Retinal pigment epithelial cell (primary cell): Measurements from ENCODE around the gene SCLY.
"Not testable (repeated sequence)": the region's sequence is repeated elsewhere in the genome, so short reads cannot be mapped to it uniquely, and the experiment has no call there.

Experiments
- DNase-seq: peaks from one replicate; pipeline ENCODE4 v3.0.0-alpha.2; 2010; ENCODE audit warnings: low read depth
- H3K4me3 ChIP-seq: 2 replicates; pipeline ENCODE4 v1.5.1; 2011; ENCODE audit warnings: mild to moderate bottlenecking, low read length, control low read depth, moderate library complexity
- TF ChIP-seq, protein P1 (sequence below): conservative IDR thresholded peaks from 2 replicates; pipeline ENCODE4 v1.5.1; 2011; ENCODE audit warnings: low read depth, low read length, control low read depth, inconsistent platforms

The SCLY gene

DNA sequence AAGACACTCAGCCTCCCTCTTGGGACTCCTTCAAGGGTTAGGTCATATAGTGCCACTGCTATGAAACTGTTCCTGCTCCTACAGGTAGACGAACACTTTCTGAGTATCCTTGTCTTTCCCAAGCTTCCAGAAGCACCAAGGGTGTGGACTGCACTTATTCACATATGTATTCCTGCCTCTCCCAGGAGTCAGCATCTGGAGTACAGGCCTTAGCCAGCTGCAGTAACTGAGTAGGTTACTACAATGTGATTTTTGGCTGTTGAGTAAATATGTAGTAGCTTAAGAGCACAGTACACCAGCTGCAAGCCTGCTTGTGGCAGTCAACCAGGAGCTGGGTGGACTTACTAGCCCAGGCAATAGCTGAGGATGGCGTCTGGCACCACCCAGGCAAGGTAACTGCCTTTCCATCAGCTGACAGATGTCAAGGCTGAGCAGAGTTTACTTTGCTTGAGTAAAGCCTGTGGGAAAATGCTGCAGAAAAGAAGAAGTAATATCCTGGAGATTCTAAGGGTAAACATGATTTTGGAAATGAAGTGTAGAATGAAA, 14.0 kb upstream of the SCLY start:
- TF ChIP-seq, protein P1, sequence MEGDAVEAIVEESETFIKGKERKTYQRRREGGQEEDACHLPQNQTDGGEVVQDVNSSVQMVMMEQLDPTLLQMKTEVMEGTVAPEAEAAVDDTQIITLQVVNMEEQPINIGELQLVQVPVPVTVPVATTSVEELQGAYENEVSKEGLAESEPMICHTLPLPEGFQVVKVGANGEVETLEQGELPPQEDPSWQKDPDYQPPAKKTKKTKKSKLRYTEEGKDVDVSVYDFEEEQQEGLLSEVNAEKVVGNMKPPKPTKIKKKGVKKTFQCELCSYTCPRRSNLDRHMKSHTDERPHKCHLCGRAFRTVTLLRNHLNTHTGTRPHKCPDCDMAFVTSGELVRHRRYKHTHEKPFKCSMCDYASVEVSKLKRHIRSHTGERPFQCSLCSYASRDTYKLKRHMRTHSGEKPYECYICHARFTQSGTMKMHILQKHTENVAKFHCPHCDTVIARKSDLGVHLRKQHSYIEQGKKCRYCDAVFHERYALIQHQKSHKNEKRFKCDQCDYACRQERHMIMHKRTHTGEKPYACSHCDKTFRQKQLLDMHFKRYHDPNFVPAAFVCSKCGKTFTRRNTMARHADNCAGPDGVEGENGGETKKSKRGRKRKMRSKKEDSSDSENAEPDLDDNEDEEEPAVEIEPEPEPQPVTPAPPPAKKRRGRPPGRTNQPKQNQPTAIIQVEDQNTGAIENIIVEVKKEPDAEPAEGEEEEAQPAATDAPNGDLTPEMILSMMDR, result no peak

DNA sequence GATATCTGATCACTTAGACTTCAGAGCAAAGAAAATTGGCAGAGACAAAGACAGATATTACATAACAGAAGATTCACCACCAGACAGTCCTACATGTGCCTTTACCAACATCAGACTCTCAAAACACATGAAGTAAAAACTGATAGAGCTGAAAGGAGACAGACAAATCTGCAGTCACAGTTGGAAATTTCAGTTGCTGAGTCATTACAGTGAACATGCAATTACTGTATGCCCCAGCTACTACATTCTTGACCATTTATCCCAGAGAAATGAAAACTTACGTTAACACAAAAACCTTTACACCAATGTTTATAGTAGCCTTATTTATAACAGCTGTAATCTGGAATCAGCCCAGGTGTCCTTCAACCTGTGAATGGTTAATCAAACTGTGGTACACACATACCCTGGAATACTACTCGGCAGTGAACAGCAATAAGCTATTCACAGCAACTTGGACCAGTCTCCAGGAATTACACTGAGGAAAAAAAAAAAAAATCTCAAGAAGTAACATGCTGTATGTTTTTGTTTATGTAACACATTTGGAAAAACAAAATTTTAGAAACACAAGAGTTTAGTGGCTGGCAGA, 7.5 kb upstream of the SCLY start:
- no peak for DNase-seq
- TF ChIP-seq, protein P1, result no peak
- no peak overlapping the region for H3K4me3 ChIP-seq

More for the DNA sequence above, 14.0 kb upstream of the SCLY start:
- no peak overlapping the region for H3K4me3 ChIP-seq
- no peak for DNase-seq

DNA sequence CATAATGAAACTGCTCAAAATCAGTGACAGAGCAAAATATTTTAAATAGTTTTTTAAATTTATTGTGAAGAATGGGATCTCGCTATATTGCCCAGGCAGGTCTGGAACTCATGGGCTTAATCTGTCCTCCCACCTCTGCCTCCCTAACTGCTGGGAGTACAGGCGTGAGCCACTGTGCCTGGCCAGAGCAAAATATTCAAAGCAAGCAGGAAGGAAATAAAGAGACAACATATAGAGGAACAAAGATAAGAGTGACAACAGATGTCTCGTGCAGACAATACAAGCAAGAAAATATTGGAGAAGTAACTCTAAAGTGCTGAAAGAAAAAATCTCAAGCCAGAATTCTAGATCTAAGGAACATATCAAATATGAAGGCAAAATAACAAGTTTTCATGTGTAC, 5.0 kb upstream of the SCLY start:
- H3K4me3 ChIP-seq, result no peak overlapping the region
- DNase-seq, result no peak
- TF ChIP-seq, protein P1, result no peak

DNA sequence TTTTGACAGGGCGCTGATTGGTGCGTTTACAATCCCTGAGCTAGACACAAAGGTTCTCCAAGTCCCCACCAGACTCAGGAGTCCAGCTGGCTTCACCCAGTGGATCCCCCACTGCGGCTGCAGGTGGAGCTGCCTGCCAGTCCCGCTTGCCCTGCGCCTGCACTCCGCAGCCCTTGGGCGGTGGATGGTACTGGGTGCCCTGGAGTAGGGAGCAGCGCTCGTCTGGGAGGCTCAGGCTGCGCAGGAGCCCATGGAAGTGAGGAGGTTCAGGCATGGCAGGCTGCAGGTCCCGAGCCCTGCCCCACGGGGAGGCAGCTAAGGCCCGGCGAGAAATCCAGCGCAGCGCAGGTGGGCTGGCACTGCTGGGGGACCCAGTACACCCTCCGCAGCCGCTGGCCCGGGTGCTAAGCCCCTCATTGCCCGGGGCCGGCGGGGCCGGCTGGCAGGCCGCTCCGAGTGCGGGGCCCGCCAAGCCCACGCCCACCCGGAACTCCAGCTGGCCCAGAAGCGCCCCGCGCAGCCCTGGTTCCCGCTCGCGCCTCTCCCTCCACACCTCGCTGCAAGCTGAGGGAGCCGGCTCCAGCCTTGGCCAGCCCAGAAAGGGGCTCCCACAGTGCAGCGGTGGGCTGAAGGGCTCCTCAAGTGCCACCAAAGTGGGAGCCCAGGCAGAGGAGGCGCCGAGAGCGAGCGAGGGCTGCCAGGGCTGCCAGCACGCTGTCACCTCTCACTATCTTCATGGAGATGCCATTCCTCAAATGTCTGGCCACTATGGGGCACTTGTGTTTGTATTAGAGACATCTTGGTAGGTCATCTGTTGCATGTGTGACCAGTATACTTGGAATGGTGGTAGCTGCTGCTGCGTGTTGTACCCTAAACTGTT, 2.9 kb upstream of the SCLY start:
- not testable (repeated sequence) for H3K4me3 ChIP-seq, DNase-seq

DNA sequence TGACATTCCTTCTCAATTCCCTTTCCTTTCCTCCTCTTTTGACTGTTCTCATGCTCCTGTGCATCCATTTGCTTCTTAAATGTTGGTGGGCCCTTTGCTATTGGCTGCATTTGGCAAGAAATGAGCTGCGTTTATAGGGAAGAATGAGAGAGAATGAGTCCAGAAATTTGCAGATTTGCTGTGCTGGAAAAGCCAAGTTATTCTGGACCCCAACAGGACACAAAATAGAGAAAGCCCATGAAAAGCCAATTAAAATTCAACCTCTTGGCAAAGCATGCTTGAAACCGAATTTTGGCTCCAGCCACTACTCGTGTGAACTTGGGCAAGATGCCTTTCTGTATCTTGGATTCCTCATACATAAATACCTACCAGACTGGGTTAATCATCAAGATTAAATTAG, 1.3 kb upstream of the SCLY start:
- no peak for DNase-seq
- no peak overlapping the region for H3K4me3 ChIP-seq
- TF ChIP-seq, protein P1, result no peak

DNA sequence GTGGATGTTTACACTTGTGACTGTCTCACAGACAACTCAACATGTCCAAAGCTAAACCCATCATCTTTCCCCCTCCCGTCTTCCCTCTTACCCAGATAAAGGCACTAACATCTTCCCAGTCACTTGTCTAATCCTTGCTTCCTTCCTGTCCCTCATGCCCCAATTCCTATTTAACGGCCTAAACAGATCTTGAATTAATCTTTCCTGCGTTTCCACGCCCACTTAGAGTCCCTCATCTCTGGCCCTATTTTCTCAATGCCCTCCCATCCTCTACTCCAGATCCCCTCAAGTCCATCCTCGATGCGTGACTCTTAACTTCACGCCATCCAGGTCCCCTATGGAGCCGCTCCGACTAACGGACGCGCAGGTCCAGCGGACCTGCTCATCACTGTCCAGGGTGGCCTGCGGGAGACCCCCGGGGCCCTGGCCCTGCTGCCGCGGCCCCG, 682 bp upstream of the SCLY start:
- TF ChIP-seq, protein P1, result no peak
- peak overlapping the region; percentile 87 for H3K4me3 ChIP-seq
- no peak for DNase-seq

DNA sequence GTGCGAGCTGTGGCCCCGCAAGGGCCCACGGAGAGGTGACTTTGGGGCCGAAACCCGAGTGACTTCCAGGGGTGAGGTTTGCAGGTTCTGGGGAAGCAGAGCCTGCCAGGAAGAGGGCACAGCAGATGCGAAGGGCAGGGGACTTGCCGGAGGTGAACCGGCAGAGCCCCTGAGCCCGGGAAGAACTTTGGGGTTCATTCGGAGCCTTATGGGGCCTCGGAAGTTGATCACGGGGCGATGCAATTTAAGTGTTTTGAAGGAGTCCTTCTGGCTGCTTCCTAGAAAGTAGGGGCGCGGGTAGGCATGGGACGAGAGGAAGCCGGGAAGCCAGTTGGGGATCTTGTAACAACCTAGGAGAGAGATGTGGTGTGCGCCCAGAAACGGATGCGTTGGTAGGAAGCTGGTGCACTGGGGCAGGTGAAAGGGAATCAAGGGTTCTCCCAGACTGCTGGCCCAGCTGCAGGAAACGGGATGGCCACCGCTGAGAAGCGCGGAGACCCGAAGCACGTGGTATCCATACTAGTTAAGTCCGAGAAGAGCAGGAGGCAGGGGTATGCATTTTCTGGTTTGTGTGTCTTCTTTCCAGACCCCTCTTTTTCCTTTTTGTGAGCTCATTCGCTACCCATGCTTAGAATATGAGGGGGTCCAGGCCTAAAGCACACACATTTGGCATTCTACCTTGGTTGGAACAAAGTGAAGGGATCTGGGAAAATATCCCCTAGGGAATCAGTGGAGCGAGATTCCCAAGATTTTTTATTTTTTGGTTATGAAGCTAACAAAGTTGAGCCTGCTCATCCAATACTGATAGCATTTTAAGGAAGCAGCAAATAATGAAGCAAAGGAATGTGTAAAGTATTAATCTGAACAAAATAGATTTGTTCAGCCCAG, 758 bp downstream of the SCLY start:
- no peak for DNase-seq
- peak overlapping the region; percentile 89 for H3K4me3 ChIP-seq
- TF ChIP-seq, protein P1, result no peak
